ENCODE data around the gene ILKAP. TPM values are rescaled to one million over a fixed set of nuclear protein-coding genes. Genes with fewer than 3 reads are reported as not detected.

ILKAP gene
- 11.8 and 20.7 TPM in 2 replicates for total RNA-seq

GRCh38 chr2:238203094-238203972 is at the start of gene ILKAP:
Gene ILKAP, minus strand, starts transcription at chr2:238203695. Its CDS starts 142 bp downstream, at chr2:238203553.
- DNase-seq (ENCODE audit: low read depth) = peak; percentile 23

- no peak for DNase-seq (ENCODE audit: low read depth)
These were observed 49.5 kb upstream of the ILKAP start for GRCh38 chr2:238252766-238253630.

- DNase-seq (ENCODE audit: low read depth) = no peak
These were observed 48.5 kb upstream of the ILKAP start for GRCh38 chr2:238251986-238252385.

- no peak for DNase-seq (ENCODE audit: low read depth)
These were observed 47.8 kb upstream of the ILKAP start for GRCh38 chr2:238251331-238251730.

- no peak for DNase-seq (ENCODE audit: low read depth)
These were observed 47.4 kb upstream of the ILKAP start for GRCh38 chr2:238250896-238251295.

- DNase-seq (ENCODE audit: low read depth) = no peak
These were observed 44.5 kb upstream of the ILKAP start for GRCh38 chr2:238247841-238248453.

- DNase-seq (ENCODE audit: low read depth) = no peak
These were observed 43.7 kb upstream of the ILKAP start for GRCh38 chr2:238247002-238247822.

- no peak for DNase-seq (ENCODE audit: low read depth)
These were observed 40.7 kb upstream of the ILKAP start for GRCh38 chr2:238244151-238244550.

GRCh38 chr2:238243496-238244076 is 40.1 kb upstream of the ILKAP start:
- DNase-seq (ENCODE audit: low read depth) = no peak

- DNase-seq (ENCODE audit: low read depth) = no peak
These were observed 39.4 kb upstream of the ILKAP start for GRCh38 chr2:238242731-238243495.

GRCh38 chr2:238241970-238242369 is 38.5 kb upstream of the ILKAP start:
- DNase-seq (ENCODE audit: low read depth) = no peak

GRCh38 chr2:238240757-238241711 is 37.5 kb upstream of the ILKAP start:
- DNase-seq (ENCODE audit: low read depth) = no peak

GRCh38 chr2:238239863-238240756 is 36.6 kb upstream of the ILKAP start, which contains the start of gene HES6:
Gene HES6, minus strand, starts transcription at chr2:238240038. Its CDS starts 133 bp downstream, at chr2:238239905.
- DNase-seq (ENCODE audit: low read depth) = peak; percentile 54

GRCh38 chr2:238239543-238239862 is 36.0 kb upstream of the ILKAP start:
- DNase-seq (ENCODE audit: low read depth) = no peak

- no peak for DNase-seq (ENCODE audit: low read depth)
These were observed 35.5 kb upstream of the ILKAP start for GRCh38 chr2:238238766-238239542.

GRCh38 chr2:238238311-238238765 is 34.8 kb upstream of the ILKAP start:
- no peak for DNase-seq (ENCODE audit: low read depth)
